GM21737 (cell line): ENCODE measurements around the gene APOA1.
A peak's percentile ranks its signal among the peaks of the same experiment; 100 is the strongest.

Experiments
- ATAC-seq: cut with Tn5 transposase; IDR thresholded peaks from one replicate; pipeline ENCODE4 v1.9.1; 2021; ENCODE audit warnings: mild to moderate bottlenecking, moderate library complexity; ENCODE audit not compliant: unreplicated experiment

The APOA1 gene

GRCh38 chr11:116791813-116792143 is 45.6 kb downstream of the APOA1 start, which contains the start of gene APOA5:
APOA5 (minus strand) TSS chr11:116791879; CDS start chr11:116791860, 19 bp downstream.
- ATAC-seq: no peak

GRCh38 chr11:116791002-116791812 is 46.2 kb downstream of the APOA1 start:
- no peak for ATAC-seq

GRCh38 chr11:116790167-116791001 is 47.0 kb downstream of the APOA1 start:
- no peak for ATAC-seq

GRCh38 chr11:116788975-116789374 is 48.4 kb downstream of the APOA1 start:
- ATAC-seq: no peak

GRCh38 chr11:116788534-116788933 is 48.9 kb downstream of the APOA1 start:
- ATAC-seq: no peak

- ATAC-seq: peak; percentile 84
Observed at GRCh38 chr11:116787786-116788486, 49.5 kb downstream of the APOA1 start, which contains the start of gene ZPR1. ZPR1 (minus strand) TSS chr11:116788023; CDS start chr11:116787990, 33 bp downstream.

GRCh38 chr11:116787436-116787785 is 50.0 kb downstream of the APOA1 start:
- no peak for ATAC-seq

GRCh38 chr11:116786966-116787365 is 50.5 kb downstream of the APOA1 start:
- no peak for ATAC-seq

- no peak for ATAC-seq
Observed at GRCh38 chr11:116786326-116786725, 51.1 kb downstream of the APOA1 start.
